ENCODE measurements around the gene CENPT. TPM values are rescaled to one million over a fixed set of nuclear protein-coding genes. Genes with fewer than 3 reads are reported as not detected.

Gene CENPT
- total and polyA plus RNA-seq, 2 of the 13 experiments (the other 11 are each of a cell fraction or from before 2014, with no cell fraction given), result 40.9 to 43.3 TPM

- TF ChIP-seq ZBTB20 (CRISPR knock-in tag; IDR thresholded peaks at IDR 0.05; ENCODE audit: borderline replicate concordance, low read depth) (peak; percentile 79; the same call in 1 of the 2 replicates), SSRP1 (CRISPR knock-in tag; IDR thresholded peaks at IDR 0.05) (peak; percentile 94; the same call in 1 of the 2 replicates), ZBTB3 (CRISPR knock-in tag; IDR thresholded peaks at IDR 0.05; ENCODE audit: borderline replicate concordance, low read depth) (0 out of 2 replicates have a peak, but pooled peaks have one; percentile 31), ZNF34 (CRISPR knock-in tag; IDR thresholded peaks at IDR 0.05; ENCODE audit: borderline replicate concordance) (0 out of 2 replicates have a peak, but pooled peaks have one; percentile 44), MTF2 (CRISPR knock-in tag; IDR thresholded peaks at IDR 0.05; ENCODE audit: borderline replicate concordance) (no peak; the same call in 1 of the 2 replicates), YEATS4 (CRISPR knock-in tag; IDR thresholded peaks at IDR 0.05; ENCODE audit: borderline replicate concordance) (peak; percentile 95), FOXP4 (CRISPR knock-in tag; IDR thresholded peaks at IDR 0.05) (peak; percentile 61), LCORL (IDR thresholded peaks at IDR 0.05) (no peak), LCORL (CRISPR knock-in tag; IDR thresholded peaks at IDR 0.05) (peak; percentile 86), ZSCAN31 (CRISPR knock-in tag; IDR thresholded peaks at IDR 0.05; ENCODE audit: low read depth) (peak; percentile 99), ZNF362 (CRISPR knock-in tag; IDR thresholded peaks at IDR 0.05; ENCODE audit: borderline replicate concordance) (no peak; the same call in 1 of the 2 replicates), ZNF605 (CRISPR knock-in tag; IDR thresholded peaks at IDR 0.05) (peak; percentile 84; the same call in 1 of the 2 replicates), TBL1XR1 (IDR thresholded peaks at IDR 0.05; ENCODE audit: borderline replicate concordance, low read length, partially characterized antibody) (peak; percentile 75), ZNF572 (CRISPR knock-in tag; IDR thresholded peaks at IDR 0.05) (peak; percentile 84; the same call in 1 of the 2 replicates), TMF1 (CRISPR knock-in tag; IDR thresholded peaks at IDR 0.05; ENCODE audit: low read depth) (no peak), ATAD3A (CRISPR knock-in tag; IDR thresholded peaks at IDR 0.05) (no peak), ZNF17 (CRISPR knock-in tag; IDR thresholded peaks at IDR 0.05) (no peak), ONECUT2 (CRISPR knock-in tag; IDR thresholded peaks at IDR 0.05) (peak; percentile 47; the same call in 1 of the 2 replicates), ZSCAN20 (CRISPR knock-in tag; IDR thresholded peaks at IDR 0.05; ENCODE audit: borderline replicate concordance) (peak; percentile 68; the same call in 1 of the 2 replicates), IRX3 (CRISPR knock-in tag; IDR thresholded peaks at IDR 0.05; ENCODE audit: borderline replicate concordance, low read depth) (no peak), CBX1 (IDR thresholded peaks at IDR 0.05; ENCODE audit: low read depth) (peak; percentile 85), HNRNPK (IDR thresholded peaks at IDR 0.05; ENCODE audit: low read depth, low read length, poor library complexity, severe bottlenecking) (peak; percentile 56)
- TF ChIP-seq, protein P1, sequence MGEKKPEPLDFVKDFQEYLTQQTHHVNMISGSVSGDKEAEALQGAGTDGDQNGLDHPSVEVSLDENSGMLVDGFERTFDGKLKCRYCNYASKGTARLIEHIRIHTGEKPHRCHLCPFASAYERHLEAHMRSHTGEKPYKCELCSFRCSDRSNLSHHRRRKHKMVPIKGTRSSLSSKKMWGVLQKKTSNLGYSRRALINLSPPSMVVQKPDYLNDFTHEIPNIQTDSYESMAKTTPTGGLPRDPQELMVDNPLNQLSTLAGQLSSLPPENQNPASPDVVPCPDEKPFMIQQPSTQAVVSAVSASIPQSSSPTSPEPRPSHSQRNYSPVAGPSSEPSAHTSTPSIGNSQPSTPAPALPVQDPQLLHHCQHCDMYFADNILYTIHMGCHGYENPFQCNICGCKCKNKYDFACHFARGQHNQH (CRISPR knock-in tag; IDR thresholded peaks at IDR 0.05), result peak; percentile 80; the same call in 1 of the 2 replicates
Observed at GRCh38 chr16:67872631-67873434, 25.3 kb upstream of the CENPT start, which contains the start of gene EDC4 (continued).
